Measurements from ENCODE around the gene HGFAC.

Gene HGFAC

GRCh38 chr4:3427706-3428446, 13.9 kb upstream of the HGFAC start:
- no peak overlapping the region for H3K9ac ChIP-seq
- H3K27me3 ChIP-seq (ENCODE audit: control insufficient read depth, insufficient read depth, low read length) = no peaks in the 10 kb centered on the region
- H3K4me1 ChIP-seq = no peaks in the 10 kb centered on the region
- H2AFZ ChIP-seq = no peak overlapping the region
- no peaks in the 10 kb centered on the region for H3K79me2 ChIP-seq
- TF ChIP-seq CTCF (IDR thresholded peaks at IDR 0.05) = no peak
- H3K9me3 ChIP-seq (ENCODE audit: control insufficient read depth, low read length) = no peaks in the 10 kb centered on the region
- no peak overlapping the region for H3K4me3 ChIP-seq (ENCODE audit: low read depth, low read length)
- no peak overlapping the region for H3K4me2 ChIP-seq (ENCODE audit: low read length)
- H3K27ac ChIP-seq = no peak overlapping the region
- no peaks in the 10 kb centered on the region for H3K36me3 ChIP-seq (ENCODE audit: control insufficient read depth, insufficient read depth, low read length)

GRCh38 chr4:3429651-3430050, 12.1 kb upstream of the HGFAC start:
- H3K36me3 ChIP-seq (ENCODE audit: control insufficient read depth, insufficient read depth, low read length) = no peaks in the 10 kb centered on the region
- no peak overlapping the region for H3K4me2 ChIP-seq (ENCODE audit: low read length)
- no peaks in the 10 kb centered on the region for H3K79me2 ChIP-seq
- no peak for TF ChIP-seq CTCF (IDR thresholded peaks at IDR 0.05)
- no peak overlapping the region for H3K4me3 ChIP-seq (ENCODE audit: low read depth, low read length)
- no peak overlapping the region for H3K27ac ChIP-seq
- no peak overlapping the region for H2AFZ ChIP-seq
- H3K27me3 ChIP-seq (ENCODE audit: control insufficient read depth, insufficient read depth, low read length) = no peaks in the 10 kb centered on the region
- H3K9ac ChIP-seq = no peak overlapping the region
- H3K4me1 ChIP-seq = no peaks in the 10 kb centered on the region
- H3K9me3 ChIP-seq (ENCODE audit: control insufficient read depth, low read length) = no peaks in the 10 kb centered on the region

GRCh38 chr4:3430524-3430923, 11.2 kb upstream of the HGFAC start:
- H3K27ac ChIP-seq = no peak overlapping the region
- TF ChIP-seq CTCF (IDR thresholded peaks at IDR 0.05) = no peak
- no peaks in the 10 kb centered on the region for H3K4me1 ChIP-seq
- H3K9me3 ChIP-seq (ENCODE audit: control insufficient read depth, low read length) = no peaks in the 10 kb centered on the region
- no peak overlapping the region for H2AFZ ChIP-seq
- no peaks in the 10 kb centered on the region for H3K27me3 ChIP-seq (ENCODE audit: control insufficient read depth, insufficient read depth, low read length)
- H3K4me3 ChIP-seq (ENCODE audit: low read depth, low read length) = no peak overlapping the region
- H3K9ac ChIP-seq = no peak overlapping the region
- H3K36me3 ChIP-seq (ENCODE audit: control insufficient read depth, insufficient read depth, low read length) = no peaks in the 10 kb centered on the region
- no peak overlapping the region for H3K4me2 ChIP-seq (ENCODE audit: low read length)
- H3K79me2 ChIP-seq = no peaks in the 10 kb centered on the region

- Histone ChIP-seq H3K79me2 (no peaks in the 10 kb centered on the region), H3K4me2 (ENCODE audit: low read length) (no peak overlapping the region), H3K27me3 (ENCODE audit: control insufficient read depth, insufficient read depth, low read length) (no peaks in the 10 kb centered on the region), H3K36me3 (ENCODE audit: control insufficient read depth, insufficient read depth, low read length) (no peaks in the 10 kb centered on the region), H3K9ac (no peak overlapping the region), H3K4me3 (ENCODE audit: low read depth, low read length) (no peak overlapping the region), H3K4me1 (no peaks in the 10 kb centered on the region), H3K27ac (no peak overlapping the region), H3K9me3 (ENCODE audit: control insufficient read depth, low read length) (no peaks in the 10 kb centered on the region), H2AFZ (no peak overlapping the region)
- no peak for TF ChIP-seq CTCF (IDR thresholded peaks at IDR 0.05)
These were observed 10.2 kb upstream of the HGFAC start for GRCh38 chr4:3431446-3431993.

- Histone ChIP-seq H3K4me3 (ENCODE audit: low read depth, low read length) (no peak overlapping the region), H2AFZ (no peak overlapping the region), H3K27ac (no peak overlapping the region), H3K36me3 (ENCODE audit: control insufficient read depth, insufficient read depth, low read length) (no peaks in the 10 kb centered on the region), H3K79me2 (no peaks in the 10 kb centered on the region), H3K27me3 (ENCODE audit: control insufficient read depth, insufficient read depth, low read length) (no peaks in the 10 kb centered on the region), H3K4me2 (ENCODE audit: low read length) (no peak overlapping the region), H3K9ac (no peak overlapping the region), H3K4me1 (no peaks in the 10 kb centered on the region), H3K9me3 (ENCODE audit: control insufficient read depth, low read length) (no peaks in the 10 kb centered on the region)
- TF ChIP-seq CTCF (IDR thresholded peaks at IDR 0.05) = no peak
These were observed 9.4 kb upstream of the HGFAC start for GRCh38 chr4:3432381-3432790.

Data from parathyroid adenoma (tissue), 2 donors.